ENCODE results near the gene PEAK3.

PEAK3 gene

GRCh38 chr19:2282062-2282861, at the start of gene PEAK3:
Gene PEAK3 (minus strand): TSS chr19:2282175. CDS start chr19:2280931, 1,244 bp downstream.
- peak; percentile 73 for DNase-seq

GRCh38 chr19:2330632-2331284, 48.8 kb upstream of the PEAK3 start:
- DNase-seq: no peak

GRCh38 chr19:2330255-2330631, 48.3 kb upstream of the PEAK3 start:
- no peak for DNase-seq

- no peak for DNase-seq
Measured at GRCh38 chr19:2329501-2329916, 47.5 kb upstream of the PEAK3 start.

GRCh38 chr19:2329149-2329478, 47.1 kb upstream of the PEAK3 start:
- DNase-seq: no peak

GRCh38 chr19:2328401-2329148, 46.6 kb upstream of the PEAK3 start, which contains the start of the genes LSM7 and SPPL2B:
Gene LSM7 (minus strand): TSS chr19:2328586. CDS start chr19:2328566, 20 bp downstream.
Gene SPPL2B (plus strand): TSS chr19:2328684. CDS start chr19:2328710, 26 bp downstream.
- DNase-seq: peak; percentile 98

GRCh38 chr19:2327773-2328400, 45.9 kb upstream of the PEAK3 start:
- DNase-seq: peak; percentile 83

- DNase-seq: no peak
Measured at GRCh38 chr19:2326699-2327360, 44.9 kb upstream of the PEAK3 start.

- no peak for DNase-seq
Measured at GRCh38 chr19:2325281-2326046, 43.5 kb upstream of the PEAK3 start.

GRCh38 chr19:2324220-2324948, 42.4 kb upstream of the PEAK3 start:
- no peak for DNase-seq

- no peak for DNase-seq
Measured at GRCh38 chr19:2323707-2324106, 41.7 kb upstream of the PEAK3 start.

- no peak for DNase-seq
Measured at GRCh38 chr19:2321565-2322283, 39.7 kb upstream of the PEAK3 start.

- DNase-seq: no peak
Measured at GRCh38 chr19:2320939-2321338, 39.0 kb upstream of the PEAK3 start.

- no peak for DNase-seq
Measured at GRCh38 chr19:2320049-2320448, 38.1 kb upstream of the PEAK3 start.

- no peak for DNase-seq
Measured at GRCh38 chr19:2319551-2319950, 37.6 kb upstream of the PEAK3 start.

- DNase-seq: no peak
Measured at GRCh38 chr19:2318923-2319322, 36.9 kb upstream of the PEAK3 start.

- no peak for DNase-seq
Measured at GRCh38 chr19:2317756-2318155, 35.8 kb upstream of the PEAK3 start.

- DNase-seq: no peak
Measured at GRCh38 chr19:2317300-2317699, 35.3 kb upstream of the PEAK3 start.

GRCh38 chr19:2315818-2316353, 33.9 kb upstream of the PEAK3 start:
- DNase-seq: no peak
